Stimulated activated CD4-positive, alpha-beta T cell treated with anti-CD3 and anti-CD28 coated beads, Interleukin-4, amount 100 ng/mL, for 48 hours (primary cell): Measurements from ENCODE around the gene MAP2K3.
A peak's percentile ranks its signal among the peaks of the same experiment; 100 is the strongest.

Experiments
- DNase-seq, 2 donors: peaks; one replicate each; pipeline ENCODE4 v3.0.0-alpha.2; 2020; ENCODE audit warnings: low read depth in 2 of 2

Gene MAP2K3

DNA sequence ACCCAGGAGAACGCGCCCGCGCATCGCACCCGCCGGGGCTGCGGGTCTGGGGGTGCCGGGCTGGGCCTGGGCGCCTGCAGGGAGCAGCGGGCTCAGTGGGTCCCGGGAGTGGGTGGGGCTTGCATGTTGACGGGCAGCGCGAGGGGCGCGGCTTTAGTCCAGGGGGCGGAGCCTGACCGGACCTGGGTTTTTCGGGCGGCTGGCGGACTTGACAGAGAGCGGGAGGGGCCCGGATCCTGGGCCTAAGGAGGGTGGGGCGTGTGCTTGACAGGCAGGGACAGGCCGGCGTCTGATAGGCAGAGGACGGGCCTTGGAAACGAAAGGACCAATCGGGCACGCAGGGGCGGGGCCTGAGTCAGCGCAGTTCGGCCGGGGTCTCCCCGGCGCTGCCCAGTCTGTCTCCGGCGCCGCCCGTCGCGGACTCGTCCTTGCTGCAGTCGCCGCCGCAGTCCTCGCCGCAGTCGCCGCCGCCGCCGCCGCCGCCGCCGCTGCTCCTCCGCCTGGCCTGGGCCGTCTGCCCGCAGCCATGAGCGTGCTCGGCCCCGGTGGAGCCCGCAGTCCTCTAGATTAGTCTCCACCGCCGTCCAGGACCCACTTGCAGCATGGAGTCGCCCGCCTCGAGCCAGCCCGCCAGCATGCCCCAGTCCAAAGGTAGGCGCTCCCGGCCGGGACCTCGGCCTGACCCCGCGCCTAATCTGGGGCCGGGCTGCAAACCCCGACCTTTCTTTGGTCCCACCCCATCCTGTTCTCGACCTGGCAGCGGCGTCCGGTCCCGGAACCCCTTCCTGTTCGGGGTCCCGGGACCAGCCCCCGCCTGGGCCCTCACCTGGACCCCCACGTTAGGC, at the start of gene MAP2K3:
Gene MAP2K3, plus strand, starts transcription at position 393 of the 845 bp plus-strand sequence. Its CDS starts 210 bp downstream, at position 603.
- peak; percentile 97 to 98 for DNase-seq

DNA sequence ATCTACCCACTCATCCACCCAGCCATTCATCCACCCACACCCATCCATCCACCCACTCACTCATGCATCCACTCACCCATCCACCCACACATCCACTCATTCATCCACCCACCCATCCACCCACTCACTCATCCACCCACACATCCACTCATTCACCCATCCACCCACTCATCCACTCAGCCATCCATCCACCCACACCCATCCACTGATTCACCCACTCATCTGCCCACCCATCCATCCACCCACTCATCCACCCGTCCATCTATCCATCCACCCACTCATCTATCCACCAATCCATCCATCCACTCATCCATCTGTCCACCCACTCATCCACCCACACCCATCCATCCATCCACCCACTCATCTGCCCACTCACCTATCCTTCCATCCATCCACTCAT, 48.6 kb upstream of the MAP2K3 start:
- DNase-seq, result no peak

DNA sequence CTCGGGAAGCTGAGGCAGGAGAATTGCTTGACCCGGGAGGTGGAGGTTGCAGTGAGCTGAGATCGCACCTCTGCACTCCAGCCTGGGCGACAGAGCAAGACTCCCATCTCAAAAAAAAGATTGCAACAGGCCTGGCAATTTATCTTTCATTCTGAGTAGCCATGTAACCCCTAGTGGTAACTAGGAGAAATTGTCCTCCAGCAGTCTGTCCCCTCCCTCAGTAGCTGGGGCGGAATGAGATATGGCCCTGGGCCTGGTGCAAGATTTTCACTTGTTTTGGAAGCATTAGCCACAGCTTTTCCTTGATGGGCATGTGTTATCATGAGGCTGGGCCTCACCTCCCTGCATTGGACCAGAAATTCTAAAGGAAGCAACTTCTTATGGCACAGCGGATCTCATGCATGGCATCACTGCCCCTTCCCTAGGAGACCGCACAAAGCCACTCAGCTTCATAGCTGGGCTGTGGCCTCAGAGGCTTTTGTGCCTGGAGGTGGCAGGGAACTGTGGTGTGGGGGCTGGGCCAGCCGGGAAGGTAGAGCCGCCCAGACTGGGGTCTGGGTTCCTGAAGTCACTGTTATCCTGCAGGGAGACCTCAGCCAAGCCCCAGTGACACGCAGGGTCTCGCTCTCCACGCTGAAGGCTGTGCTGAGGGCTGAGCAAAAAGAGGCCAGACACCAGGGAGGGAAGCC, 44.7 kb upstream of the MAP2K3 start:
- DNase-seq, result no peak

GRCh38 chr17:21240369-21241055, 44.0 kb upstream of the MAP2K3 start:
- no peak for DNase-seq

- DNase-seq, result no peak
These were observed 42.9 kb upstream of the MAP2K3 start for GRCh38 chr17:21241564-21241963.

DNA sequence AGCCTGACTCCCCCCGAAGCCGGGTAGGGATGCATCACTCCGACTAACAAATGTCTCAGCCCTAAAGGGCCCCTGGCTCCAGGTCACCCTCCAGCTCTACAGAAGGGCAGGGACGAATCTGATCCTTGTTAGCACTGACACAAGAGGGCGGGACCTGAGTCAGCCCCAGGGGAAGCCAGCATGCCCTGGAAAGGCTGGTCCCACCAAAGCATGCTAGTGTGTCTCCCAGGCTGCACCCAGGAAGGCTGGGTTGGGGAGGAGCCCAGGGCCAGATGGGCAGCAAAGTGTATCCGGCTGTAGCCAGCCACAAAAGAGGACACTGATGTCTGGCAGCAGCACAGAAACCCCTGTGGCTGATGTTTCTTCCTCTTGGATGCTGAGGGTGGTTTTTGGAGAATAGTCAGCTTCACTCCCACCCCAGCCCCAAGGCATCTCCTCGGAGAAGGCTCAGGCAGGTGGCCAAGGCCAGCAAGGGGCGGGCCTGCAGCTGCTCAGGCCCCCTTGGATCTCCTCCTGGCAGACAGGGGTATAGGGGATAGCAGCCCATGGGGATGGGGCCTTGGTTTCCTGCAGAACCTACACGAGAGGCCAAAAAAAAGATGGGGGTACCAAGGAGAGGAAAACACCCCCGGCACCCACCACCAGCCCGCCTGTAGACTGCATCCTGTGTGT, 42.3 kb upstream of the MAP2K3 start:
- DNase-seq, result no peak

DNA sequence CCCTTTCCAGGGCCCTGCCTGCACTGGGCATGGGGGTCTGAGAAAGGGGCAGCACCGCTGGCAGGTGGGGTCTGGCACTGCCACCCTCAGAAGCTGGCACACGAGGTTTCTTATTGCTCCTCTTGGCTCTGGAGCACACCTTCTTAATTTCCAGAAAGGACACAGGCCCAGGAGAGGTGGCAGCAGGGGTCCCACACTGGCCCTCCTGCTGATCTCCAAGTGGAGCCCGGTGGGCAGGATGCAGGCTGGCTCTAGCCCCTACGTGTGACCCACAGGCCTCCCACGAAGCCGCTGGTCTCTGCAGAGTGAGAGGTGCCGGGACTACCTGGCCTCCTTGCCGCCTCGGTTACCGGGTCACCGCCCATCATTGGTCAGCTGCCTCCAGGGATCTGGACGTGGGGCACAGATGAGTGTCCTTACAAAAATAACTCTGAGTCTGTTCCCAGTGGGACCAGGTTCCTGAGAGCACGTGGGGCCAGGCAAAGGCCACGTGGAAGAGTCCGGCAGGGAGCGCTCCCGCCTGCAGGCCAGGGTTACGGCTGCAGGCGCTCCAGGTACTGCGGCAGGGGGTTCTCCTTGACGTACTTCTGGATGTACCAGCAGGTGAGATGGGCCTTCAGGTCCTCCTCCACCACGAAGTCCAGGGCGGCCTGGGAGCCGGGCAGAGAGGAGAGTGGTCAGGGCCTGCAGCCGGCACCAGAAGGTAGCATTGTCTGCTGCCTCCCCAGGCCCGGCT, 41.6 kb upstream of the MAP2K3 start:
- DNase-seq, result no peak

DNA sequence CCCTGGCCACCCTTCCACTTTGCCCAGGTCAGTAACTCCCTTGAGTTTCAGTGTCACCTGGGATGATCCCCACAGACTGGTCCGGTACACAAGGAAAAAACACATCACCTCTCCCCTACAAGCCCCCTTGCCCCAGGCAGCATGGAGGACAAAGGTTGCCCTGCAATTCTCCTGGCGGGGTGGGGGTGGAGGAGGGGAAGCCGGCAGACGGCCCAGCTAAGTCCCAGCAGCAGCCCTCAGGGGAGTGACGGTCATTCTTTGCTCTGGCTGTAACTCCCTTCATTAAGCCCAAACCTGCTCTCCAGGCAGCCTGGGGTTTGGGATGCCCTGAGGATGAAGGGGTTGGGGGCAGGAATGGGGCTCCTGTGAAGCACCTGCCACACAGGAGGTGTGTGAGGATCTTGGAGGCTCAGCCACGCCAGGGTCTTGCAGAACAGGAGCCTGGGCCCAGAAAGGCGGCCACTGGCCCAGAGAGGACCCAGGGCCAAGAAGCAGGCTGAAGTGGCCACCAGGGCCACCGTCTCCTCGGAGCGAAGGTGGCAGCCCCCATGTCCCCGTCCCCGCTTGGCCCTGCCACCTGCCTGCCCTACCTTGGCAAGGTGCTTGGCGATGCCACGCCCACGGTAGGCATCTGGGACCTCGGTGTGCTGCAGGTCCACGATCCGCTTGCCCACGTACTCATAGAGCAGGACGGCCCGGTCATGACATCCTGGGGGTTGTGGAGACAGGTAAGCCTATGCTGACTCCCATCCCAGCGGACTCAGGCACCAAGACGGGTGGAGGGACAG, 40.8 kb upstream of the MAP2K3 start:
- no peak for DNase-seq

- DNase-seq, result no peak
These were observed 38.8 kb upstream of the MAP2K3 start for GRCh38 chr17:21245639-21246084.

- DNase-seq, result no peak
These were observed 37.8 kb upstream of the MAP2K3 start for GRCh38 chr17:21246698-21247097.

GRCh38 chr17:21247552-21248258, 36.8 kb upstream of the MAP2K3 start:
- no peak for DNase-seq

GRCh38 chr17:21248500-21248899, 36.0 kb upstream of the MAP2K3 start:
- DNase-seq, result no peak

- DNase-seq, result no peak
These were observed 35.3 kb upstream of the MAP2K3 start for GRCh38 chr17:21249086-21249795.

GRCh38 chr17:21249920-21250703, 34.4 kb upstream of the MAP2K3 start:
- no peak for DNase-seq

DNA sequence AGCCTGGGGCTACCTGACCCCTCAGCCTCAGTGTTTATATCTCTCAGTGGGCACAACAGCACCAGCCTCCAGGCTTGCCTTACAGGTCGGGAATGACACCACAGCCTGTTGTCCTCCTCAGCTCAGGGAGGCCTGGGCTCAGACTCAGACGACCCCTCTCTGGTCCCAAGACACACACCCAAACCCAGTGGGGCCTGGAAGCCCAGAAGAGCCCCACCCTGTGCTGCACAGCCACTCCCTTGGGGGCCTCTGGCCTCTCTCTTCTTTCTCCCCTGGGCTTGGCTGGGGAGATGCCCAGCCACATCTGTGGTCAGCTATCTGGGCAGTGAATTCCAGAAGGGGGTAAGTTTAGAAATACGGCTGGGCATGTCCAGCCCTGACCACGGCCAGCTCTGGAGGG, 33.7 kb upstream of the MAP2K3 start:
- no peak for DNase-seq

DNA sequence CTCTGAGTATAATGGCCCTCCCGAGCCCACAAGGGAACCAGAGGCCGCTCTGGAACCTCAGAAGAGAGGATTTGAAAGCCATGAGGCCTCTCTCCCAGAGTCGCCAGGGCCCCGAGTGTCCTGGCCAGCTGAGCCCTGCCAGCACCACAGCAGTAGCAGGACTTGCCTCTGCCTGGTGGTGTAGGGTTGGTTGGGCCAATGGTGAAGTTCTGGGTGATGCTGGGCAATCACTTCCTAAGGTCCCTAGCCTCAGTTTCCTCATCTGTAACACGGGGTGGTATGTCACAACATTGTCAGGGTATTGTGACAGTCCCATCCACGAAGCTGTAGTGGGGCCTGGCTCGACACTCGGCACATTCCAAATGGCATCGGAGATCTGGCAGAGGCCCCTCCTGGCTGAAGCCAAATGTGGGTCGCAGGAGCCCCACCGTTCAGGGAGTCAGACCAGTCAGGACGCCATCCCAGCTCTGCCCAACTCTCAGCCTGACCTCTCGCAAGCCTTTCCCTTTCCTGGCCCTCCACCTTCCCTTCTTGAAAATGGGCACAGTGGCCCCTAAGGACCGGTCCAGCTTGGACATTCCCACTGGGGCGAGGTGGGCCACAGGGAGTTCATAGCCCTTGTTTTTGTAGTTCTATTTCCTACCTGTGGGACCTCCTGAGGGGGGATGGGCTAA, 33.0 kb upstream of the MAP2K3 start:
- DNase-seq, result no peak

DNA sequence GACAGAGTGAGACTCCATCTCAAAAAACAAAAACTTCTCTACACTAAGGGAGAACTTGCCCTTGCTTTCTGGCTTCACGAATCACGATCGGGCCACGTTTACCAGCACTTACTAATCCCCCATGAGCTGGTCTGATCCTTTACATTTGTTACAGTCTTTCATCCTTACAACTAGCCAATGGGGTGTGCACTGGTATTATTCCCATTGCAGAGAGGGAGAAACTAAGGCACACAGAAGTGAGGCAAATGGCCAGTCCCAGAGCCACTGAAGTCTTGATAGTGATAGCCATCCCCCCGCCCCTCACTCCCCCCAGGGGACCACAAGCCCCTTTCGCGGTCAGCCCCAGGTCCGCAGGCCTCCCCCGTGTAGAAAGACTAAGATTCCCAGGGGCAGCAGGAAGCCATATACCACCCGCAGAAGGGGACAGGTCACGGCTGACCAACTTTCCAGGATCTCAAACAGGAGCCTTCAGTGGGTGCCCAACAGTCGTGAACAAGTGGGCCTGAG, 32.2 kb upstream of the MAP2K3 start:
- no peak for DNase-seq
